ENCODE data around the gene GSC2. TPM values are rescaled to one million over a fixed set of nuclear protein-coding genes. Genes with fewer than 3 reads are reported as not detected.
A peak's percentile ranks its signal among the peaks of the same experiment; 100 is the strongest.

The GSC2 gene
- total RNA-seq, 1 donor from 2014 or later: not detected

- Mint-ChIP-seq H3K27me3 (ENCODE audit: low read depth) (peaks cover 3% of the 10 kb centered on the region), H3K4me1 (peaks cover 16% of the 10 kb centered on the region), H3K4me3 (peak within 1 kb of the TSS; percentile 89), H3K36me3 (ENCODE audit: low read depth) (no peaks in the 10 kb centered on the region), H3K27ac (ENCODE audit: unreplicated experiment) (no peak within 1 kb of the TSS), H3K9me3 (no peaks in the 10 kb centered on the region)
- DNase-seq (ENCODE audit: low read depth, low spot score): peak; percentile 86
- TF ChIP-seq CTCF (conservative IDR thresholded peaks at IDR 0.05): no peak
Measured at GRCh38 chr22:19178657-19179496, 28.8 kb upstream of the GSC2 start, which contains the start of gene SLC25A1. Gene SLC25A1 (minus strand): TSS chr22:19178736. CDS start chr22:19178673, 63 bp downstream.

DNA sequence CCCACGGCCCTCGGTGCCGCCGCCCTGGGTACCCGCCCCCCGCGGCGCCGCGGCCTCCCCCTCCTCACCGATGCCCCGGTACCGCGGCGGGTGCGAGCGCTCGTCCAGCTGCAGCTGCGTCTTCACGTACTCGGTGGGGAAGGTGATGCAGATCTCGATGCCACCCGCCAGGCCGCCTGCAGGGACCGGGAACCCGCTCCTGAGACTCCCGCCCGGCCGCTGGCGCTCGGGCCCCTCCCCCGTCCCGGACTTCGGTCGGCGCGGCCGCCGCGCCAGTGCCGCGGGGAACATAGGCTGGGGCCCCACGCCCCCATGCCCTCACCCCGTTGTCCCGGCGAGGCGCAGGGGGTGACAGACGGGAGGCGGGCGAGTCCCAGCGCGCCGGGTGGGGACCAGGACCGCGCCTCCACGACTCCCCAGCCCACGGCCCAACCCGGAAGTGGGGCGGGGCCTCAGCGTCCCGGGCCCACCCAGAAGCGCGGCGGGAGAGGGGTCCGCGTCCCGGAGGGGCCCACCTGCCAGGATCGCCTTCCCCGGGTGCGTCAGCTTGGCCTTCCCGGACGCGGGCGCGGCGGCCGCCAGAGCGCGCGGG is 28.1 kb upstream of the GSC2 start:
- H3K27me3 Mint-ChIP-seq (ENCODE audit: low read depth): peaks cover 3% of the 10 kb centered on the region
- peaks cover 17% of the 10 kb centered on the region for H3K4me1 Mint-ChIP-seq
- peak; percentile 36 for DNase-seq (ENCODE audit: low read depth, low spot score)
- no peak overlapping the region for H3K4me3 Mint-ChIP-seq
- TF ChIP-seq CTCF (conservative IDR thresholded peaks at IDR 0.05): peak; percentile 21
- no peak overlapping the region for H3K27ac Mint-ChIP-seq (ENCODE audit: unreplicated experiment)
- H3K9me3 Mint-ChIP-seq: no peaks in the 10 kb centered on the region
- no peaks in the 10 kb centered on the region for H3K36me3 Mint-ChIP-seq (ENCODE audit: low read depth)

DNA sequence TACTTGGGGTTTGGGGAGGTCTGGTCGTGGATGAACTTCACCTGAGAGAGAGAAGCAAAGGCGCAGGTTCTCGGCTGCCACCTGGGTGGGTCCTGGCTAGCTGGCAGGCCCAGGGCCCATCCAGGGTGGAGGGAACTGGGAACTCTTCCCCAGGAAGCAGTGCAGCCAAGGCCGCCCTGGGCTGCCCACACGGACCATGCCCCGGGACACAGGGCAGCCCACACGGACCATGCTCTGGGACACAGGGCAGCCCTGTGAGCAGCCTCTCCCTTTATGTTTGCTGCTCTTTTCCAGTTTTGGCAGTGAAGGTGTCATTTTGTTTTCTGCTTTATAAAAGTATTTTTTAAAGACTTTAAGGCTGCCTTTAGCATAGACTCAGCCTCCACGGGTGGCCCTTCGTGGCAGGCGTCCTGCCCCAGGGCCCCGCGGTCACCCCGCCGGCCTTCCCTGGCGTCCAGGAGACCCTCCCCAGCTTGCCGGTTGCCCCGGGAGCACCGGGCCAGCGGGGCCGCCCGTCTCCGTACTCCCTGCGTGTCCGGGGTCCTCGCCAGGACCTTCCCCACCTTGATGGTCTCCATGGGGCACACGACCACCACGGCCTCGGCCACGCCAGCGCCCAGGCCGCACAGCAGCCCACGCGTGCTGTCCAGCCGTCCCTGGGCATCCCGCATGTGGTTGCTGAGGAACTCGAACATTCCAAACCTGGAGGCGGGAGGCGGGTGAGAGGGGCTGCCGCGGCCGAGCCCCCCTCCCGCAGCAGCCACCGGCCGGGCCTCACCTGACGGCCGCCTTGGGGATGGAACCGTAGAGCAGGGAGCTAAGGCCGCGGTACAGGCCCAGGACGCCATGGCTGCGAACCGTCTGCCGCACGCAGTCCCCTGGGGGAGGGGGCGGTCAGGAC is 27.3 kb upstream of the GSC2 start:
- peaks cover 8% of the 10 kb centered on the region for H3K27me3 Mint-ChIP-seq (ENCODE audit: low read depth)
- no peak for TF ChIP-seq CTCF (conservative IDR thresholded peaks at IDR 0.05)
- peak overlapping the region; percentile 43 for H3K27ac Mint-ChIP-seq (ENCODE audit: unreplicated experiment)
- H3K4me1 Mint-ChIP-seq: peaks cover 25% of the 10 kb centered on the region
- no peaks in the 10 kb centered on the region for H3K9me3 Mint-ChIP-seq
- H3K36me3 Mint-ChIP-seq (ENCODE audit: low read depth): no peaks in the 10 kb centered on the region
- no peak for DNase-seq (ENCODE audit: low read depth, low spot score)
- H3K4me3 Mint-ChIP-seq: peak overlapping the region; percentile 87

DNA sequence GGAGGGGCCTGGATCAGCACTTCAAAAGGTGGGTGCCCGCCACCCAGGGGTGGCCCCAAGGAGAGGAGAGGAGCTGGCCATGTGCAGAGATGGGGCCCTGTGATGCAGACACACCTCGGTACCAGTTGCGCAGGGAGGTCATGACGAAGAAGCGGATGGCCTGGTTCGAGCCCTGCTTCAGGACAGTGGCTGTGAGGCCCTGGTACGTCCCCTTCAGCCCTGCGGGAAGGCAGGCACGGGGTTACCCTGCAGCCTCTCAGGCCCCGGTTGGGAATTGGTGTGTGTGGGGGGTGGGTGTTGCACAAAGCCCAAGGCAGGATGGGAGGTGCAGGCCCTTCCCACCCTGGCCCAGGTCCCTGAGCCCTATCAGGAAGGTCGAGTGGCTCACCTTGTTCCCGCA is 26.6 kb upstream of the GSC2 start:
- no peak for TF ChIP-seq CTCF (conservative IDR thresholded peaks at IDR 0.05)
- Mint-ChIP-seq H3K27me3 (ENCODE audit: low read depth) (peaks cover 11% of the 10 kb centered on the region), H3K4me1 (peaks cover 29% of the 10 kb centered on the region), H3K27ac (ENCODE audit: unreplicated experiment) (peak overlapping the region; percentile 43), H3K9me3 (no peaks in the 10 kb centered on the region), H3K4me3 (peak overlapping the region; percentile 87), H3K36me3 (ENCODE audit: low read depth) (no peaks in the 10 kb centered on the region)
- DNase-seq (ENCODE audit: low read depth, low spot score): no peak

DNA sequence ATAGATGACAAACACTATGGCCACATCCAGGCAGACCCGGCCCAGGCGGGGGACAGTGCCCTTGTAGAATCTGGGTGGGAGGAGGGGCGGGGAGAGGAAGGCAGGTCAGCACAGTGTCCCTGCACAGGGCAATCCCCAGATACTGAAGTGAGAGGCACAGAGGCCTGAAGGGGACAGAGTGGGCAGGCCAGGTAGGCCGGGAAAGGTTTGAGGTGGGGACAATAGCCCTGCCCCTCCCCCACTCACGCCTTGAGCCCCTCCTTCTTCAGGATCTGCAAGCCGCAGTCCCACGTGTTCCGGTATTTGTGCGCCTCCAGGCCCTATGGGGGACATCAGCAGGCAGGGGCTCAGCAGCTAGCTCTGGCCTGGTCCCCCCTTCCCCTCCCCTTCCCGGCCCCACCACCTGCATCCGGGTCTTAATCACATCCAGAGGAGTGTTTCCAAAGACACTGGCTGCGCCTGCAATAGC is 26.1 kb upstream of the GSC2 start:
- H3K27ac Mint-ChIP-seq (ENCODE audit: unreplicated experiment): no peak overlapping the region
- peak overlapping the region; percentile 87 for H3K4me3 Mint-ChIP-seq

More for the DNA sequence above, 26.1 kb upstream of the GSC2 start:
- no peaks in the 10 kb centered on the region for H3K9me3 Mint-ChIP-seq
- TF ChIP-seq CTCF (conservative IDR thresholded peaks at IDR 0.05): no peak
- peaks cover 14% of the 10 kb centered on the region for H3K27me3 Mint-ChIP-seq (ENCODE audit: low read depth)
- DNase-seq (ENCODE audit: low read depth, low spot score): no peak
- peaks cover 29% of the 10 kb centered on the region for H3K4me1 Mint-ChIP-seq
- H3K36me3 Mint-ChIP-seq (ENCODE audit: low read depth): no peaks in the 10 kb centered on the region

Data from neural crest cell (in vitro differentiated cells).